SK-N-DZ (cell line): ENCODE measurements around the gene AGAP3.

ENCODE experiments used
- DNase-seq: peaks from one replicate; pipeline ENCODE4 v3.0.0-alpha.2; 2015; ENCODE audit warnings: low spot score

AGAP3 gene

GRCh38 chr7:151074817-151075661 is 11.2 kb upstream of the AGAP3 start:
- no peak for DNase-seq

GRCh38 chr7:151075662-151075971 is 10.7 kb upstream of the AGAP3 start:
- no peak for DNase-seq

DNA sequence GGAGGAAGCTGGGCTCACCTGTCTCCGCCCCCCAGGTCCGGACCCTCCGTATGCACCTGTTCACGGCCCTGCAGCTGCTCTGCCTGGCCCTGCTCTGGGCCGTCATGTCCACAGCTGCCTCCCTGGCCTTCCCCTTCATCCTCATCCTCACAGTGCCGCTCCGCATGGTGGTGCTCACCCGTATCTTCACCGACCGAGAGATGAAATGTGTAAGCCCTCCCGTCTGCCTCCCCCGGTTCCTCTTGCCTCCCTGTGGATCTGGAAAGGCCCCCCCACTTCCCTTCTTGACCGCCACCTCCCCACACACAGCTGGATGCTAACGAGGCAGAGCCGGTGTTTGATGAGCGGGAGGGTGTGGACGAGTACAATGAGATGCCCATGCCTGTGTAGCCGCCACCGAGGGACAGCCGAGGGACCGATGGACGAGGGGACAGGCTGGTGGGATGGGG is 10.3 kb upstream of the AGAP3 start:
- no peak for DNase-seq

DNA sequence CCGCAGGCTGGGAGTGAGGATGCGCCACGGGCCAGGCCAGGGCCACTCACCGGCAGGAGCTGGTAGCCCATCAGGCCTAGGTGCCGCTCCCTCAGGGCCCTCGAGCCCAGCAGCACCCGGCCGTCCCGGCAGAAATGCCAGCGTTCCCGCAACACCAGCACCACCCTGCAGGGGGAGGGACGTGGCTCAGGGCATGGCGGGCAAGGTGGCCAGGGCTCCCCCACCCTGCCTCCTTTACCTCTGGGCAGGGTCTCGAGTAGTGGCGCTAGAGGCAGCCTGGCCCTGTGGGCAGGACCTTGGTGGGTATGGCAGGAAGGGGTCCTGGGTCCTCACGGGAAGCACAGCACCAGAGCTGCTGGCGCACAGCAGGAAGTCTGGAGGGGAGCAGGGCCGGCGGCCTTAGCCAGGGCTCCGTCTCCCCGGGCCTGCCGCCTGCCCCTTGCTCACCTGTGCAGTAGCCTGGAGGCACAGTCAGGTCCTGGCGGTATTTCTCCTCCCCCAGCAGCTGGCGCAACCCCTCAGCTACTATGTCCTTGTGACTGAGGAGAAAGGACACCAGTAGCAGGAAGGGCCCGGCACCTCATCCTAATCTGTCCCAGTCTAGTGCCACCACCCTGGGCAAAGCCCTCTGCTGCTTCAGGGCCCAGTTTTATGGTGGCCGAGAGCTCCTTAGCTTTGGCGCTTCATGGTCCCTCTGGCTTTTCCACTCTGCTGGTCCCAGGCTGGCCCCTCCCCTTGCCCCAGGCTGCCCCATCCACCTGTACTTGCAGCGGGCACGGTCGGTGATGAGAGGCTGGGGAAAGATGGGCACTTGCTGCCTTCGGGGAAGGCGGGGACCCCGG is 9.2 kb upstream of the AGAP3 start:
- DNase-seq: no peak

DNA sequence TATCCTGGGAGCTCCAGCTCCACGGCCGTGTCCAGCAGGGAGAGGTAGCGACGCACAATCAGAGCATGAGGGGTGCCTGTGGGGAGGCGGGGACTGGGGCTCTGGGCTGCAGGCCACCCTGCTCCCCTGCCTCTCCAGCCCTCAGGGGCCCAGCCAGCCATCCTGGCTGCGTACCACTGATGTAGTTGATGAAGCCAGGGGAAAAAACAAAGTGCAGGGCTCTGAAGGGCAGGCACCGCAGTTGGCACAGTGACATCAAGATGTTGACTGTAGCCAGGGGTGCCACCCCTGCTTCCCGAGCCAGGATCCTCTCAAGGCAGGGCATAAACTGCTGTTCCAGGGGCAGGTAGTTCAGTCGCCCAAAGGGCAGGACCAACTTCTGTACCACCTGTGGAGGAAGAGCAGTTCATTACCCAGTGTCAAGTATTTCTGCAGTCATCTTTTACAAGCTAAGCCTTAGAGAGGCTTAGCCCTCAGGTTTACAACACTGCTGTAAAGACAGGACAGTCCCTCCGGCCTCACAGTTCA is 8.5 kb upstream of the AGAP3 start:
- no peak for DNase-seq

DNA sequence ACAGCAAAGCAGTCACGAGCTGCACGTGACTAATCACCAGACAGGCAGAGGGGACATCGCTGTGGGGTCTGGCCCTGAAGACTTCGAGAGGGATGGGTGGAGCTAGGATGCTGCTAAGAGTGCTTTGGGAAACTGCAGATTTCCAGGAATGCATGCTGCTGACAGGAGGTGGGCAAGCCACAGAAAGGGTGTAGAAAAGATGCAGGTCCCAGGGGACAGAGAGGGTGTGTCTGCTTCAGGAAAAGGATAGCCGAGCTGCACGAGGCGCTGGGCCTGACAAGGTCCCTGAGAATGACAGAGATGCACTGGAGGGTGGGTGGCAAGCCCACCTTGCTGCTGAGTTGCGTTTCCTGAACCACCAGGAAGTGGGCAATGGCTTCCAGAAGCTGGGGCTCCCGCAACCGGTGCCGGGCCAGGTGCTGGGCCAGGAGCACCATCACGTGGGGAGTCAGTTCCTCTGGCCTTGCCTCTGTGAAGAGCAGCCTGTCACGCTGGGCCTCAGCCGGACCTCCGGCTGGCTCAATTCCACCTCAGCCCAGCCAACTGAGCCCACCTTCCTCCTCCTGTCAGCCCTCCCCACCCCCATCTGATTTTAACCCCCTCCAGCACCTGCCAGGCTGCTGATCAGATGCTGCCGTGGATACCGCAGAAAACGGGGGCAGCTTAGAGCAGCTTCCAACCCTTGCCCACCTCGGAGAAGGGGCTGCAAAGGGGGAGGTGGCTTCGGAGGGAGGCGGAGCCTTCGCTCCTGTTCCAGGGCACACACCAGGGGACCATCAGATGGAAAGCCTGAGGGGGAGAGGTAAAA is 7.8 kb upstream of the AGAP3 start:
- DNase-seq: peak; percentile 62

DNA sequence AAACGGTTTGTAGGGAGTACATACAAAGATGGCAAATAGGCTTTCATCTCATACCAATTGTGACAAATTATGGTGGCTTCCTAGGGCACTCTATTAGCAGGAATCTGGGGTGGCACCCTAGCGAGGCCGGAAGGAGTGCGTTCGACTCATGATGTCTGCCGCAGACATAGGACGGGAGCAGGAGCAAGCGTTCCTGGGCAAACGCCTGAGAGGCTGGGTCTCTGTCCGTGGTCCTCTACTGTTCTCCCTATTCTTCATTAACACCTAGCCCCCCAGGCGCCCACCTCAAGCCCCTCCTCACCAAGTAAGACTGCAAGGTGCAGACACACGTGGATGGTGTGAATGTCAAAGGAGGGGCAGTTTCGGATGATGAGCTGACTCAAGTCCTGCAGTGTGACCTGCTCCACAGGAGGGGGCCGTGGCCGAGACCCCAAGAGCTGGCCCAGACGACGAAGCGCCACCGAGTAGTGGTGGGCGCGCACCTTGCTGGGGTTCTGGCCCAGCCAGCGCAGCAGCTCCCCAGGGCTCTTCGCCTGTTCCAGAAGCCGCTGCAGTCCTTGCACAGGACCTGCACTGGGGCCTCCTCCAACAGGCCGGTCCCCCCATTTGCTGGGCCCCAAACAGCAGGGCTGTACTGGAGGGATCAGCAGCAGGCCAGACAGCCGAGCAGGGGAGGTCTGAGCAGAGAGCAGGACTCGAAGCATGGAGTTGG is 6.9 kb upstream of the AGAP3 start:
- DNase-seq: no peak

DNA sequence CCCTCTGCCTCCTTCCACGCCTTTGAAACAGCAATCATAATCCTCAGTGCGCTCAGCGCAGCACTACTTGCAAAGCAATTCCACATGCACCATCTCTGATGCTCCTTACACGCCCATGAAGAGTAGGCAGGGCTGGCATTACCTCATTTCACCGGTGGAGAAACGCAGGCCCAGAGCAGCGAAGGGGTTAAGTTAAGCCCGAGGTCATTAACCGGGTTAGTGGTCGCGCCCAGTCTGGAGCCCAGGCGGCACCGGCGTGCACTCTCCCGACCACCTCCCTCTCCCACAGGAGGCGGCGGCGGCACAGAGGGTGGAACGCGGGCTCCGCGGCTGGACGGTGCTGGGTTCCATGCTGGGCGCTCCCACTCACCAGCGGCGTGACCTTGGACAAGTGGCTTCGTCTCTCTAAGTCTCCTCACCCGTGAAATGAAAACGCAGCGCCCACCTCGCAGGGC is 6.2 kb upstream of the AGAP3 start:
- no peak for DNase-seq

DNA sequence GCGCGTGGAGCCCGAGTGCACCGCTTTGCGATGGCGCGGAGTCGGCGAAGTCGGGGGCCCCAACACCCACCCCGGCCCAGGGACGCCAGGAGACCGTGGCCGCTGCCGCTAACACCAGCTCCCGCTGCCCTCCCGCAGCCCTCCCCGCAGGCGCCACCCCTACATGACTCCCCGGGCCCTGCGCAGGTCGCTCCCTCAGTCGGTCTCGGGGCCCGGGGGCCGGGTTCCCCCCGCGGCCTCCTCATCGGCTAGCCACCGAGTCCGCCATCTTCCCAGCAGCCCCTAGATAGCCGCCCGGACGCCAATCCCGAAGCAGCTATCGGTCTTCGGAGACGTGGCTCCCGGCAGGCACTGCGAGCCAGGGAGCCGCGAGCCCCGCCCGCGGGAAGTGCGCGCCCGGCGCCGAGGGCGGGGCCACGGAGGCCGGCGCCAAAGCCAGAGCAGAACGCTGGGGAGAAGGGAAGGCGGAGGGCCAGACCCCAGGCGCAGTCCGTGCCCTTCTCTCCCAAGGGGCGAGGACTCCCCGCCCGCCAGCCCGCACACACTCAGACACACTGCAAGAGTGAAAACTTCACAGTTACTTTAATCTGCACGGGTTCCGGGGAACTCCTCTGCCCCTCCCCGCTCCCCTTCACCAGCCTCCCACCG is 5.6 kb upstream of the AGAP3 start, which contains the start of gene FASTK:
Gene FASTK (minus strand): TSS at position 288 of the 648 bp plus-strand sequence. CDS start 43 bp downstream, at position 245.
- peak; percentile 90 for DNase-seq

DNA sequence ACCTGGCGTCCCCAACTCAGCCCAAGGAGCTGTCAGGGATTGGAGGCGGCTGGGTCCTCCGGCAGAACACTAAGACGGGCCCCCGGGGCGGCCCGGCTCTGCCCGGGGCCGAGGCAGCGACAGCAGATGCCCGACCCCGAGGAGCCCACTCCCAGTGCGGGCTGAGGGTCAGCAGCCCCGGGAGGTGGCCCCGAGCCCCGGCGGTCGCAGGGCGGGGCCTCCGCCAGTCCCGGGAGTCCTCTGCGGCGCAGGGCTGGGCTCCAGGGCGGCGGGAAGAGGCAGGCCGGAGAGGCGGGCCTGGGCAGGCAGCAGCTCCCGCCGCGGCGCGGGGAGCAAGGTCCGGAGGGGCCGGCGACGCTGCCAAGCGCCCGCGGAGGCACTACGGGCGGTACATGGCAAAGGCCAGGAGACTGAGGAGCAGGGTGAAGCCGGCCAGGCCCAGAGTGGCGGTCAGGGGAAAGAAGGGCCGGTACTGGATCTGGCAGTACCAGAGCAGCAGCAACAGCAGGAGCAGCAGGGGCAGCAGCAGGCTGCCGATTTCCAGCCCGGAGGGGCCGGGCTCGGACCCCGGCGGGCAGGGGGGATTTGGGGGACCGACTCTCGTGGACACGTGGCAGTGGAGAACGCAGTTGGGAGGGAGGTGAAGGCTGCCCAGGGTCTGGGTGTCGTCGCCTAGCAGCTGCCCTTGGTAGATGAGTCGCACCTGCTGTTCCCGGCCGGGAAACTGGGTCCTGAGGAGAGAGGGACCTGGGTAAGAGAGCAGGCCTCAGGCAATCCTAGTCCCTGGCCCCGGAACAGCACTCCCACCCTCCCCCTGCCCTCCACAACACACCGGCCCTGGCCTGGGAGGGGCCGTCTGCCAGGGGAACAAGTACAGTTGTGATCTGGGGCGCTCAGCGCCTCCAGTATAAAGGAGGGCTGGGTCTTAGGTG is 4.8 kb upstream of the AGAP3 start:
- no peak for DNase-seq

GRCh38 chr7:151082141-151083070 is 3.9 kb upstream of the AGAP3 start:
- DNase-seq: no peak

- peak; percentile 74 for DNase-seq
Measured at GRCh38 chr7:151083071-151083823, 3.0 kb upstream of the AGAP3 start, which contains the start of gene TMUB1. Gene TMUB1 (minus strand): TSS chr7:151083493. CDS start chr7:151082563, 930 bp downstream.

GRCh38 chr7:151083824-151084160 is 2.5 kb upstream of the AGAP3 start:
- DNase-seq: no peak

GRCh38 chr7:151085329-151085690 is 965 bp upstream of the AGAP3 start:
- no peak for DNase-seq

DNA sequence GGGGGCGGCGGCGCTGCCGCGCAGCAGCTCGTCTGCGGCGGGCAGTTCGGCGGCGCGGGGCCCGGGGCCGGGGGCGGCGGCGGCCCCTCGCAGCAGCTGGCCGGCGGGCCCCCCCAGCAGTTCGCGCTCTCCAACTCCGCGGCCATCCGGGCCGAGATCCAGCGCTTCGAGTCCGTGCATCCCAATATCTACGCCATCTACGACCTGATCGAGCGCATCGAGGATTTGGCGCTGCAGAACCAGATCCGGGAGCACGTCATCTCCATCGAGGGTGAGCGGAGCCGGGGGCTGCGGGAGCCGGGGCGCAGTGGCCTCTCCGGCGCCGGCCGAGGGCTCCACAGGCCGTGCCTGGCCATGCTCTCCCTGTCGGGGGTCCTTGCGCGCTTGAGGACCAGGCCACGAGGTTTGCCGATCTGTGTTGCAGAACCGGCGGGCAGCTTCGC is 548 bp downstream of the AGAP3 start:
- DNase-seq: no peak

GRCh38 chr7:151087245-151088018 is 1.2 kb downstream of the AGAP3 start:
- no peak for DNase-seq
